WTC11 (cell line): Measurements from ENCODE around the gene SFMBT1. TPM values are rescaled to one million over a fixed set of nuclear protein-coding genes. Genes with fewer than 3 reads are reported as not detected.
A peak's percentile ranks its signal among the peaks of the same experiment; 100 is the strongest.

Source experiments
- ATAC-seq: fragments of 200-7000 bp; cut with Tn5 transposase; 2 replicates; pipeline ENCODE4 v1.10.0; 2021; ENCODE audit warnings: mild to moderate bottlenecking, moderate library complexity
- CTCF ChIA-PET: fragments of 300-600 bp; sonication (Branson Sonifier 250); formaldehyde crosslinking; loops from one replicate; lab custom pipeline; 2021; ENCODE audit warnings: antibody characterized with exemption; lab: Charles Lee
- POLR2A ChIA-PET: fragments of 350-600 bp; sonication (Branson Sonifier 250); formaldehyde crosslinking; loops from one replicate; lab custom pipeline; 2021; ENCODE audit warnings: antibody characterized with exemption; lab: Charles Lee
- DNase-seq: peaks from one replicate; pipeline ENCODE4 v3.0.0; 2021; ENCODE audit warnings: low spot score
- H3K27ac Mint-ChIP-seq: 2 replicates; pipeline ENCODE4 v1.8.0; 2021; ENCODE audit warnings: mixed read lengths
- H3K27me3 Mint-ChIP-seq: 2 replicates; pipeline ENCODE4 v1.8.0; 2021; ENCODE audit warnings: low read depth, mild to moderate bottlenecking, moderate library complexity, mixed read lengths
- H3K36me3 Mint-ChIP-seq: 2 replicates; pipeline ENCODE4 v1.8.0; 2021; ENCODE audit warnings: mixed read lengths
- H3K4me1 Mint-ChIP-seq: 2 replicates; pipeline ENCODE4 v1.8.0; 2022; ENCODE audit warnings: mixed read lengths
- H3K4me3 Mint-ChIP-seq: 2 replicates; pipeline ENCODE4 v1.8.0; 2021; ENCODE audit warnings: mild to moderate bottlenecking, moderate library complexity, mixed read lengths
- H3K9me3 Mint-ChIP-seq: 2 replicates; pipeline ENCODE4 v1.8.0; 2021; ENCODE audit warnings: mixed read lengths
- ETV6 ChIP-seq: sonication (generic); formaldehyde crosslinking; IDR thresholded peaks from 2 replicates; pipeline ENCODE4 v1.8.1; 2022; ENCODE audit warnings: mild to moderate bottlenecking, missing genetic modification reagents
- NFATC4 ChIP-seq: fragments of 250-450 bp; sonication (Bioruptor Pico); IDR thresholded peaks from 2 replicates; pipeline ENCODE4 v1.9.0; 2021; ENCODE audit warnings: mild to moderate bottlenecking
- PRRX2 ChIP-seq: fragments of 250-450 bp; sonication (Bioruptor Pico); IDR thresholded peaks from 2 replicates; pipeline ENCODE4 v1.8.0; 2021; ENCODE audit warnings: mild to moderate bottlenecking
- ZNF121 ChIP-seq: sonication (generic); formaldehyde crosslinking; IDR thresholded peaks from 2 replicates; pipeline ENCODE4 v1.8.0; 2023; ENCODE audit warnings: missing genetic modification reagents
- ZNF263 ChIP-seq: sonication (generic); formaldehyde crosslinking; IDR thresholded peaks from 2 replicates; pipeline ENCODE4 v1.8.1; 2022; ENCODE audit warnings: low read depth, mild to moderate bottlenecking, moderate library complexity, missing genetic modification reagents
- total RNA-seq: library from RNA; stranded (reverse); gene quantifications from 3 replicates; pipeline ENCODE4 v1.2.3, GENCODE V29; 2021
- TF ChIP-seq, protein P1 (sequence below): fragments of 200-600 bp; IDR thresholded peaks from 2 replicates; pipeline ENCODE4 v1.8.0; 2022; ENCODE audit warnings: antibody characterized with exemption
- TF ChIP-seq, protein P2 (sequence below): sonication (generic); formaldehyde crosslinking; IDR thresholded peaks from 2 replicates; pipeline ENCODE4 v1.8.1; 2022; ENCODE audit warnings: missing genetic modification reagents, borderline replicate concordance
- TF ChIP-seq, protein P3 (sequence below): sonication (generic); formaldehyde crosslinking; IDR thresholded peaks from 2 replicates; pipeline ENCODE4 v1.8.1; 2023; ENCODE audit warnings: mild to moderate bottlenecking, missing genetic modification reagents, moderate library complexity
- TF ChIP-seq, protein P4 (sequence below): fragments of 250-450 bp; sonication (Bioruptor Pico); conservative IDR thresholded peaks from 2 replicates; pipeline ENCODE4 v1.9.0; 2021; ENCODE audit warnings: mild to moderate bottlenecking

The SFMBT1 gene
- total RNA-seq, 1 experiment from 2014 or later: 20.9 TPM

DNA sequence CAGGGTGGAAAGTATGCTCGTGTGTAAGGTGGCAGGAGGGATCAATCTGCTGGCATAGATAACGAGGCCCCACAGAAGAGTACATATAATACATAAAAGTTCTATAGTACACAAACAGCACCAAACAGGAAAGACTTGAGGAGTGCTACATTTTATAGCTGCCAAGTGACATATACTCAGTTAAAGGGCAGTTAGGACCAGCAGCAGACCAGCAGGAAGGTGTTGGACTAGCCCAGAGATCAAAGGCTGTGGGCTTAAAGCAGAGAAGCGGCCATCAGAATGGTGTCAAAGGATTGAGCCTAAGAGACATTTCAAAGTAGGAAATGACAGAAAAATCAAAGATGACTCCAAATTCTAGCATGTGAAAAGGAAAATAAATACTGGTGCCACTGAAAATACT lies 34.5 kb downstream of the SFMBT1 start (continued):
- TF ChIP-seq, protein P1, sequence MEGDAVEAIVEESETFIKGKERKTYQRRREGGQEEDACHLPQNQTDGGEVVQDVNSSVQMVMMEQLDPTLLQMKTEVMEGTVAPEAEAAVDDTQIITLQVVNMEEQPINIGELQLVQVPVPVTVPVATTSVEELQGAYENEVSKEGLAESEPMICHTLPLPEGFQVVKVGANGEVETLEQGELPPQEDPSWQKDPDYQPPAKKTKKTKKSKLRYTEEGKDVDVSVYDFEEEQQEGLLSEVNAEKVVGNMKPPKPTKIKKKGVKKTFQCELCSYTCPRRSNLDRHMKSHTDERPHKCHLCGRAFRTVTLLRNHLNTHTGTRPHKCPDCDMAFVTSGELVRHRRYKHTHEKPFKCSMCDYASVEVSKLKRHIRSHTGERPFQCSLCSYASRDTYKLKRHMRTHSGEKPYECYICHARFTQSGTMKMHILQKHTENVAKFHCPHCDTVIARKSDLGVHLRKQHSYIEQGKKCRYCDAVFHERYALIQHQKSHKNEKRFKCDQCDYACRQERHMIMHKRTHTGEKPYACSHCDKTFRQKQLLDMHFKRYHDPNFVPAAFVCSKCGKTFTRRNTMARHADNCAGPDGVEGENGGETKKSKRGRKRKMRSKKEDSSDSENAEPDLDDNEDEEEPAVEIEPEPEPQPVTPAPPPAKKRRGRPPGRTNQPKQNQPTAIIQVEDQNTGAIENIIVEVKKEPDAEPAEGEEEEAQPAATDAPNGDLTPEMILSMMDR: no peak
- TF ChIP-seq, protein P2, sequence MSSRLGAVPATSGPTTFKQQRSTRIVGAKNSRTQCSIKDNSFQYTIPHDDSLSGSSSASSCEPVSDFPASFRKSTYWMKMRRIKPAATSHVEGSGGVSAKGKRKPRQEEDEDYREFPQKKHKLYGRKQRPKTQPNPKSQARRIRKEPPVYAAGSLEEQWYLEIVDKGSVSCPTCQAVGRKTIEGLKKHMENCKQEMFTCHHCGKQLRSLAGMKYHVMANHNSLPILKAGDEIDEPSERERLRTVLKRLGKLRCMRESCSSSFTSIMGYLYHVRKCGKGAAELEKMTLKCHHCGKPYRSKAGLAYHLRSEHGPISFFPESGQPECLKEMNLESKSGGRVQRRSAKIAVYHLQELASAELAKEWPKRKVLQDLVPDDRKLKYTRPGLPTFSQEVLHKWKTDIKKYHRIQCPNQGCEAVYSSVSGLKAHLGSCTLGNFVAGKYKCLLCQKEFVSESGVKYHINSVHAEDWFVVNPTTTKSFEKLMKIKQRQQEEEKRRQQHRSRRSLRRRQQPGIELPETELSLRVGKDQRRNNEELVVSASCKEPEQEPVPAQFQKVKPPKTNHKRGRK (CRISPR knock-in tag): no peak

DNA sequence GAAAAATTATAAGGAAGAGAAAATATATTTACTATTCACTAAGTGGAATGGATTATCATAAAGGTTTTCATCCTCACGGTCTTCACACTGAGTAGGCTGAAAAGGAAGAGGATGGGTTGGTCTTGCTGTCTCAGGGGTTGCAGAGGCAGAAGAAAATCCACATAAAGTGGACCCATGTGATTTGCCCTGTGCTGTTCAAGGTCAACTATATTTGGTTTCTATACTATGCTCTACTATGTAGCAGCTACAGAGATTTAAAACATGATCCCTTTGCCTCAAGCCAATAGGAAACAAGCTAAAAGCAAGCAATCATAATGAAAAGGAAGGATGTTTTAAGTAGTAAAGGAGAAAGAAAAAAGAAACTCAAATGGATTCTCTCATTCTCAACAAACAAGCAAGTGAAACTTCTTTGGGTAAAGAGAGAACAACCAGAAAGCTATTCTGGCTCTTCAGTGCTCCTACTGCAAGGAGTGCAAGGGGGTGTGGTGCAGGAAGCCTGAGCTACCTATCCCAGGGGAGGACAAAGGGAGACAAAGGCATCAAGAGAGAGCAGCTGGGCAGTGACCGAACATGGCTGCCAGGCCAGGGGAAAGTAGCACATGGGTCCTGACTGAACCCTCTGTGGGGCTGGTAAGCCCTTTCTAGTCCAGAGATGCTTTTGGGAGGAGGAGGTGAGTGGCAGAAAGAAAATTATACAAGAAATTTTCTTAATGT lies 35.9 kb downstream of the SFMBT1 start:
- H3K36me3 Mint-ChIP-seq: no peaks in the 10 kb centered on the region
- ATAC-seq (peak; percentile 82), DNase-seq (no peak)
- POLR2A ChIA-PET: interaction anchor here (1.6 kb wide), 1 partner anchor 16 kb away, joined by 4 read pairs; no protein-coding TSS in a partner anchor
- H3K9me3 Mint-ChIP-seq: no peaks in the 10 kb centered on the region
- peaks cover 22% of the 10 kb centered on the region for H3K4me1 Mint-ChIP-seq
- no peak for TF ChIP-seq PRRX2 (CRISPR knock-in tag)
- TF ChIP-seq ETV6 (CRISPR knock-in tag): no peak
- no peak for TF ChIP-seq NFATC4 (CRISPR knock-in tag)
- TF ChIP-seq ZNF263 (CRISPR knock-in tag): no peak
- H3K4me3 Mint-ChIP-seq: no peak overlapping the region
- CTCF ChIA-PET: interaction anchor here (1.7 to 1.8 kb wide), 2 partner anchors 17 to 36 kb away, joined by 6 to 7 read pairs; partner anchors contain the start of gene SFMBT1
- H3K27me3 Mint-ChIP-seq: no peaks in the 10 kb centered on the region
- 0 out of 2 replicates have a peak overlapping the region, but pooled peaks have one; percentile 22 for H3K27ac Mint-ChIP-seq

DNA sequence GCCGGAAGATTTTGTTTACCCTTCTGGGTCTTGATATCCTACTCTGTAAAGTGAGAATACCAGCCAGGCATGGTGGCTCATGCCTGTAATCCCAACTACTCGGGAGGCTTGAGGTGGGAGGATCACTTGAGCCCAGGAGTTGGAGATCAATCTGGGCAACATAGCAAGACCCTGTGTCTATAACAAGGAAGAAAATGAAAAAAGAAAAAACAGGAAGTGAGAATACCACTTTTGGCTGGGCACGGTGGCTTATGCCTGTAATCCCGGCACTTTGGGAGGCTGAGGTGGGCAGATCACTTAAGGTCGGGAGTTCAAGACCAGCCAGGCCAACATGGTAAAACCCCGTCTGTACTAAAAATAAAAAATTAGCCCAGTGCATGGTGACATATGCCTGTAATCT lies 36.9 kb downstream of the SFMBT1 start:
- TF ChIP-seq ZNF121 (CRISPR knock-in tag): peak; percentile 53; the same call in 1 of the 2 replicates
- TF ChIP-seq, protein P3, sequence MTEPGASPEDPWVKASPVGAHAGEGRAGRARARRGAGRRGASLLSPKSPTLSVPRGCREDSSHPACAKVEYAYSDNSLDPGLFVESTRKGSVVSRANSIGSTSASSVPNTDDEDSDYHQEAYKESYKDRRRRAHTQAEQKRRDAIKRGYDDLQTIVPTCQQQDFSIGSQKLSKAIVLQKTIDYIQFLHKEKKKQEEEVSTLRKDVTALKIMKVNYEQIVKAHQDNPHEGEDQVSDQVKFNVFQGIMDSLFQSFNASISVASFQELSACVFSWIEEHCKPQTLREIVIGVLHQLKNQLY (CRISPR knock-in tag): no peak
- TF ChIP-seq, all 79 proteins: peak for 1
- ChIA-PET POLR2A (interaction anchor here (1.6 kb wide), 1 partner anchor 17 kb away, joined by 4 read pairs; no protein-coding TSS in a partner anchor), CTCF (no interaction called here)
- DNase-seq: no peak
- no peak for ATAC-seq
- H3K9me3 Mint-ChIP-seq: no peaks in the 10 kb centered on the region
- no peaks in the 10 kb centered on the region for H3K27me3 Mint-ChIP-seq
- H3K4me3 Mint-ChIP-seq: no peak overlapping the region
- no peak overlapping the region for H3K27ac Mint-ChIP-seq
- no peaks in the 10 kb centered on the region for H3K36me3 Mint-ChIP-seq
- peaks cover 22% of the 10 kb centered on the region for H3K4me1 Mint-ChIP-seq

DNA sequence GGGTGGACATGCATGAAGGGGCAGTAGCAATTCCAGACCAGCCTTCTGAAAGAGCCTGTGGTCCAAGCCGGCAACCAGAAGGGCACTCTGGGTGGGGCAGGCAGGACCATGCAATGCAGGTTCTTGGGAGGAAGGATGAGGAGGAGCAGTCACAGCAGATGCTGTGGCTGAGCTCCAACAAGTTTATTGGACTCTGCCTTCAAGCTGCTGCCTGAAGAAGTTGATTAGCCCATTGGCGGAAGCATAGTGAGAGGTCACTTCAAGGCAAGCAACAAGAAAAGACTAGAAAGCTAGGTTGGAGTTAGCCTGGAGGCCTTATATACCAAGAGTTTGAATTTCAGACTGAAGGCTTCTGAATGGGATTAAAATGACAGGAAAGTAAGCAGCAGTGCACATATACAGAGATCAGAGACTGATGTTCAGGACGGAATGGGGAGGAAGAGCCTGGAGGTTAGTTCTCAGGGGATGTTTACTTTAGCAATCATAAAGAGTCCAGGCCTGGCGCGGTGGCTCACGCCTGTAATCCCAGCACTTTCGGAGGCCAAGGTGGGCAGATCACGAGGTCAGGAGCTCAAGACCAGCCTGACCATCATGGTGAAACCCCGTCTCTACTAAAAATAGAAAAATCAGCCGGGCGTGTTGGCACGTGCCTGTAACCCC lies 39.9 kb downstream of the SFMBT1 start:
- POLR2A ChIA-PET: no interaction called here
- ATAC-seq (no peak), DNase-seq (no peak)
- peaks cover 17% of the 10 kb centered on the region for H3K4me1 Mint-ChIP-seq
- peak overlapping the region; percentile 69; the same call in 1 of the 2 replicates for H3K27ac Mint-ChIP-seq
- TF ChIP-seq, protein P4, sequence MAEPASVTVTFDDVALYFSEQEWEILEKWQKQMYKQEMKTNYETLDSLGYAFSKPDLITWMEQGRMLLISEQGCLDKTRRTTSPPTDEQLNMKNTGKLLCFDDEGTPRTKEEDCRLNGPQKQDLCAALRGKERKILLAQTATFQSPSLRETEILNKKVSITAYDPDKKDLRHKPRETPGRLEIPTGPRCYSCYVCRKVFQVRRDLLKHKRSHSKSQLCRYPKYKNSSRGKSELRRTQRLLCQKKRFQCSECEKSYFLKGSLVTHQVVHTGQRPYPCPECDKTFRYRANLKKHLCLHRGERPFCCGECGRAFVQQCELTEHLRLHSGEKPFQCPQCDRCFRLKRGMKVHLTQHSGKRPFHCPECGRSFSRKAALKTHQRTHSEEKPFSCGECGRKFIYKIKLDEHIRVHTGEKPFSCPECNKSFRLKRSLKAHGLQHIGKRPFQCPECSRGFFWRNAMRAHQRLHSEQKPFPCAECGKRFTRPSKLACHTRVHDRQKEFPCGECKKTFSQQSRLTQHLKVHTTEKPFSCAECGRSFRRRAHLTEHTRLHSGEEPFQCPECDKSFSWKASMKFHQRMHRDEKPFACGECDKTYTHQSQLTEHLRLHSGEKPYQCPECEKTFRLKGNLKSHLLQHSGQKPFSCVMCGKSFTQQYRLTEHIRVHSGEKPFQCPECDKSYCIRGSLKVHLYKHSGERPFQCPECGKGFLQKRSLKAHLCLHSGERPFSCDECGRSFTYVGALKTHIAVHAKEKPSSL (CRISPR knock-in tag): no peak
- no peaks in the 10 kb centered on the region for H3K9me3 Mint-ChIP-seq
- no peak overlapping the region for H3K4me3 Mint-ChIP-seq
- CTCF ChIA-PET: interaction anchor here (1.4 kb wide), 1 partner anchor 84 kb away, joined by 3 read pairs; no protein-coding TSS in a partner anchor
- H3K27me3 Mint-ChIP-seq: no peaks in the 10 kb centered on the region
- no peaks in the 10 kb centered on the region for H3K36me3 Mint-ChIP-seq
